Ectodermal cell (in vitro differentiated cells): Measurements from ENCODE around the gene DNAAF1.

Source experiments
- H3K27ac ChIP-seq: 2 replicates; pipeline ENCODE4 v1.7.0; 2013; ENCODE audit warnings: mild to moderate bottlenecking, low read depth, low read length; ENCODE audit not compliant: insufficient read depth, poor library complexity, severe bottlenecking
- H3K27me3 ChIP-seq: 2 replicates; pipeline ENCODE4 v1.7.0; 2013; ENCODE audit warnings: mild to moderate bottlenecking, low read length; ENCODE audit not compliant: insufficient read depth, control insufficient read depth, poor library complexity, severe bottlenecking
- H3K36me3 ChIP-seq: one replicate; pipeline ENCODE4 v1.7.0; 2013; ENCODE audit warnings: low read length; ENCODE audit not compliant: control insufficient read depth, insufficient read depth
- H3K4me1 ChIP-seq: one replicate; pipeline ENCODE4 v1.7.0; 2013; ENCODE audit warnings: low read length; ENCODE audit not compliant: control insufficient read depth, insufficient read depth
- H3K4me3 ChIP-seq: 2 replicates; pipeline ENCODE4 v1.7.0; 2013; ENCODE audit warnings: low read depth, low read length, control low read depth; ENCODE audit not compliant: insufficient read depth
- H3K9me3 ChIP-seq: 2 replicates; pipeline ENCODE4 v1.7.0; 2013; ENCODE audit warnings: mild to moderate bottlenecking, low read length, moderate library complexity; ENCODE audit not compliant: control insufficient read depth
- WGBS, 2 experiments: methylation state at CpG; one replicate each; pipeline ENCODE4 v1.1.7; 2013; ENCODE audit warnings: missing lambda C conversion rate in 2 of 2; 5-methylcytosine and 5-hydroxymethylcytosine counted together

DNAAF1 gene

GRCh38 chr16:84121007-84121406, 24.1 kb upstream of the DNAAF1 start:
- Histone ChIP-seq H3K27me3 (no peaks in the 10 kb centered on the region), H3K36me3 (peaks cover 21% of the 10 kb centered on the region), H3K9me3 (no peaks in the 10 kb centered on the region), H3K4me1 (no peaks in the 10 kb centered on the region), H3K4me3 (no peak overlapping the region), H3K27ac (no peak overlapping the region)
- whole genome bisulfite sequencing, 2 experiments, result 92 to 95% methylated on average over 10 of the region's 10 CpGs

GRCh38 chr16:84124257-84125073, 20.6 kb upstream of the DNAAF1 start:
- 97 to 98% methylated on average over 7 of the region's 7 CpGs for WGBS, 2 experiments
- Histone ChIP-seq H3K27ac (no peak overlapping the region), H3K4me1 (no peaks in the 10 kb centered on the region), H3K4me3 (no peak overlapping the region), H3K27me3 (no peaks in the 10 kb centered on the region), H3K36me3 (peaks cover 32% of the 10 kb centered on the region), H3K9me3 (no peaks in the 10 kb centered on the region)

- peaks cover 24% of the 10 kb centered on the region for H3K36me3 ChIP-seq
- H3K4me3 ChIP-seq, result no peak overlapping the region
- no peaks in the 10 kb centered on the region for H3K27me3 ChIP-seq
- H3K27ac ChIP-seq, result no peak overlapping the region
- no peaks in the 10 kb centered on the region for H3K9me3 ChIP-seq
- WGBS, 2 experiments, result 91 to 96% methylated on average over 5 of the region's 5 CpGs
- H3K4me1 ChIP-seq, result peaks cover 11% of the 10 kb centered on the region
These were observed 14.0 kb upstream of the DNAAF1 start for GRCh38 chr16:84131117-84131516.

GRCh38 chr16:84132527-84133285, 12.4 kb upstream of the DNAAF1 start:
- H3K9me3 ChIP-seq, result no peaks in the 10 kb centered on the region
- 90 to 96% methylated on average over 6 of the region's 7 CpGs for WGBS, 2 experiments
- peaks cover 25% of the 10 kb centered on the region for H3K4me1 ChIP-seq
- H3K27me3 ChIP-seq, result no peaks in the 10 kb centered on the region
- no peak overlapping the region for H3K27ac ChIP-seq
- H3K4me3 ChIP-seq, result no peak overlapping the region
- peaks cover 24% of the 10 kb centered on the region for H3K36me3 ChIP-seq

- Histone ChIP-seq H3K27ac (no peak overlapping the region), H3K4me3 (no peak overlapping the region), H3K9me3 (no peaks in the 10 kb centered on the region), H3K27me3 (no peaks in the 10 kb centered on the region), H3K36me3 (no peaks in the 10 kb centered on the region), H3K4me1 (peaks cover 40% of the 10 kb centered on the region)
- WGBS, 2 experiments, result 90 to 91% methylated on average over 8 to 11 of the region's 11 CpGs
These were observed 8.6 kb upstream of the DNAAF1 start for GRCh38 chr16:84136331-84137125.

GRCh38 chr16:84137287-84137686, 7.8 kb upstream of the DNAAF1 start:
- no peaks in the 10 kb centered on the region for H3K36me3 ChIP-seq
- H3K4me3 ChIP-seq, result no peak overlapping the region
- 81 to 84% methylated on average over 8 of the region's 8 CpGs for WGBS, 2 experiments
- no peak overlapping the region for H3K27ac ChIP-seq
- no peaks in the 10 kb centered on the region for H3K9me3 ChIP-seq
- peaks cover 39% of the 10 kb centered on the region for H3K4me1 ChIP-seq
- H3K27me3 ChIP-seq, result no peaks in the 10 kb centered on the region

GRCh38 chr16:84137769-84138357, 7.2 kb upstream of the DNAAF1 start:
- H3K4me1 ChIP-seq, result peaks cover 35% of the 10 kb centered on the region
- WGBS, 2 experiments, result 88 to 94% methylated on average over 7 of the region's 7 CpGs
- no peaks in the 10 kb centered on the region for H3K27me3 ChIP-seq
- H3K36me3 ChIP-seq, result no peaks in the 10 kb centered on the region
- no peaks in the 10 kb centered on the region for H3K9me3 ChIP-seq
- H3K4me3 ChIP-seq, result no peak overlapping the region
- H3K27ac ChIP-seq, result no peak overlapping the region

- Histone ChIP-seq H3K36me3 (no peaks in the 10 kb centered on the region), H3K27me3 (no peaks in the 10 kb centered on the region), H3K4me1 (peaks cover 35% of the 10 kb centered on the region), H3K27ac (no peak overlapping the region), H3K4me3 (no peak overlapping the region), H3K9me3 (no peaks in the 10 kb centered on the region)
- 7 to 24% methylated on average over 1 of the region's 2 CpGs for WGBS, 2 experiments
These were observed 6.6 kb upstream of the DNAAF1 start for GRCh38 chr16:84138500-84138823.

GRCh38 chr16:84138824-84139627, 6.1 kb upstream of the DNAAF1 start:
- Histone ChIP-seq H3K36me3 (no peaks in the 10 kb centered on the region), H3K4me1 (peaks cover 35% of the 10 kb centered on the region), H3K9me3 (no peaks in the 10 kb centered on the region), H3K4me3 (no peak overlapping the region), H3K27ac (peak overlapping the region; percentile 47), H3K27me3 (no peaks in the 10 kb centered on the region)
- 47 to 50% methylated on average over 14 of the region's 14 CpGs for WGBS, 2 experiments
